Muscle layer of colon (tissue), 2 donors: ENCODE results near the gene EXD2.

Experiments
- H3K27ac ChIP-seq: one replicate; pipeline ENCODE4 v1.7.0; 2013; ENCODE audit warnings: low read depth, mild to moderate bottlenecking, low read length, moderate library complexity
- H3K27me3 ChIP-seq, 2 donors: one replicate each; pipeline ENCODE4 v1.7.0; 2013; ENCODE audit warnings: low read length in 2 of 2, mild to moderate bottlenecking in 2 of 2; ENCODE audit not compliant: insufficient read depth in 2 of 2, control insufficient read depth in 1 of 2
- H3K36me3 ChIP-seq: one replicate; pipeline ENCODE4 v1.7.0; 2013; ENCODE audit warnings: mild to moderate bottlenecking, low read length; ENCODE audit not compliant: insufficient read depth
- H3K4me1 ChIP-seq: one replicate; pipeline ENCODE4 v1.7.0; 2013; ENCODE audit warnings: mild to moderate bottlenecking, low read length; ENCODE audit not compliant: insufficient read depth
- H3K4me3 ChIP-seq, 2 donors: one replicate each; pipeline ENCODE4 v1.7.0; 2013; ENCODE audit warnings: low read length in 2 of 2, low read depth in 1 of 2, mild to moderate bottlenecking in 1 of 2, moderate library complexity in 1 of 2
- H3K9ac ChIP-seq: one replicate; pipeline ENCODE4 v1.7.0; 2013; ENCODE audit warnings: low read length
- H3K9me3 ChIP-seq: one replicate; pipeline ENCODE4 v1.7.0; 2013; ENCODE audit warnings: mild to moderate bottlenecking, low read length
- donor health status: abdominal sarcoma.
- donor health status: Adenocarcinoma of cecum.

EXD2 gene

GRCh38 chr14:69191340-69192111 is at the start of gene EXD2:
EXD2 (plus strand) TSS chr14:69191498; CDS start chr14:69209471, 17,973 bp downstream.
- Histone ChIP-seq H3K27me3 (no peaks in the 10 kb centered on the region), H3K36me3 (no peaks in the 10 kb centered on the region), H3K27ac (peak within 1 kb of the TSS; percentile 86), H3K9ac (peak within 1 kb of the TSS; percentile 68), H3K4me1 (no peaks in the 10 kb centered on the region), H3K4me3 (peak within 1 kb of the TSS; percentile 84 to 88), H3K9me3 (no peaks in the 10 kb centered on the region)

GRCh38 chr14:69141550-69141949 is 49.7 kb upstream of the EXD2 start:
- Histone ChIP-seq H3K4me1 (peaks cover 19% of the 10 kb centered on the region), H3K9ac (no peak overlapping the region)

GRCh38 chr14:69142101-69142500 is 49.2 kb upstream of the EXD2 start:
- Histone ChIP-seq H3K36me3 (peaks cover 3% of the 10 kb centered on the region), H3K4me1 (peaks cover 19% of the 10 kb centered on the region), H3K9me3 (no peaks in the 10 kb centered on the region), H3K27ac (no peak overlapping the region), H3K27me3 (no peaks in the 10 kb centered on the region), H3K4me3 (no peak overlapping the region), H3K9ac (no peak overlapping the region)

More at GRCh38 chr14:69141550-69141949, 49.7 kb upstream of the EXD2 start:
- Histone ChIP-seq H3K36me3 (no peaks in the 10 kb centered on the region), H3K27me3 (no peaks in the 10 kb centered on the region), H3K4me3 (no peak overlapping the region), H3K9me3 (no peaks in the 10 kb centered on the region), H3K27ac (no peak overlapping the region)

GRCh38 chr14:69149461-69150244 is 41.6 kb upstream of the EXD2 start:
- Histone ChIP-seq H3K4me1 (peaks cover 23% of the 10 kb centered on the region), H3K9me3 (no peaks in the 10 kb centered on the region), H3K27me3 (no peaks in the 10 kb centered on the region), H3K36me3 (peaks cover 13% of the 10 kb centered on the region), H3K27ac (no peak overlapping the region), H3K4me3 (peak overlapping the region in 1 of 2 donors; percentile 22), H3K9ac (no peak overlapping the region)

GRCh38 chr14:69151458-69152180 is 39.7 kb upstream of the EXD2 start:
- H3K4me3 ChIP-seq, result peak overlapping the region; percentile 86 to 92
- H3K27ac ChIP-seq, result peak overlapping the region; percentile 99
- H3K27me3 ChIP-seq, result no peaks in the 10 kb centered on the region
- peaks cover 13% of the 10 kb centered on the region for H3K36me3 ChIP-seq
- H3K9me3 ChIP-seq, result no peaks in the 10 kb centered on the region
- H3K9ac ChIP-seq, result peak overlapping the region; percentile 75
- peaks cover 23% of the 10 kb centered on the region for H3K4me1 ChIP-seq

GRCh38 chr14:69152181-69152901 is 39.0 kb upstream of the EXD2 start:
- Histone ChIP-seq H3K36me3 (peaks cover 8% of the 10 kb centered on the region), H3K27me3 (no peaks in the 10 kb centered on the region), H3K4me1 (peaks cover 23% of the 10 kb centered on the region), H3K9me3 (no peaks in the 10 kb centered on the region), H3K9ac (peak overlapping the region; percentile 75), H3K27ac (peak overlapping the region; percentile 99), H3K4me3 (peak overlapping the region; percentile 86 to 92)

- Histone ChIP-seq H3K4me3 (peak within 1 kb of the TSS; percentile 86 to 92), H3K27ac (peak within 1 kb of the TSS; percentile 99), H3K27me3 (no peaks in the 10 kb centered on the region), H3K36me3 (peaks cover 8% of the 10 kb centered on the region), H3K9ac (peak within 1 kb of the TSS; percentile 82), H3K9me3 (no peaks in the 10 kb centered on the region), H3K4me1 (peaks cover 23% of the 10 kb centered on the region)
Measured at GRCh38 chr14:69152902-69153151, 38.5 kb upstream of the EXD2 start, which contains the start of gene DCAF5. DCAF5 (minus strand) TSS chr14:69153119; CDS start chr14:69152978, 141 bp downstream.

- Histone ChIP-seq H3K27ac (peak overlapping the region; percentile 99), H3K9me3 (no peaks in the 10 kb centered on the region), H3K27me3 (no peaks in the 10 kb centered on the region), H3K4me1 (peaks cover 23% of the 10 kb centered on the region), H3K36me3 (peaks cover 8% of the 10 kb centered on the region), H3K4me3 (peak overlapping the region; percentile 86 to 92), H3K9ac (peak overlapping the region; percentile 82)
Measured at GRCh38 chr14:69153152-69153872, 38.0 kb upstream of the EXD2 start.

GRCh38 chr14:69153873-69154270 is 37.4 kb upstream of the EXD2 start:
- no peaks in the 10 kb centered on the region for H3K9me3 ChIP-seq
- peak overlapping the region; percentile 99 for H3K27ac ChIP-seq
- peaks cover 21% of the 10 kb centered on the region for H3K4me1 ChIP-seq
- peak overlapping the region; percentile 82 for H3K9ac ChIP-seq
- peak overlapping the region in 1 of 2 donors; percentile 92 for H3K4me3 ChIP-seq
- no peaks in the 10 kb centered on the region for H3K27me3 ChIP-seq
- H3K36me3 ChIP-seq, result peaks cover 4% of the 10 kb centered on the region

GRCh38 chr14:69154779-69155178 is 36.5 kb upstream of the EXD2 start:
- H3K4me1 ChIP-seq, result peaks cover 12% of the 10 kb centered on the region
- no peaks in the 10 kb centered on the region for H3K27me3 ChIP-seq
- no peak overlapping the region for H3K9ac ChIP-seq
- H3K4me3 ChIP-seq, result no peak overlapping the region
- H3K27ac ChIP-seq, result no peak overlapping the region
- H3K9me3 ChIP-seq, result no peaks in the 10 kb centered on the region
- H3K36me3 ChIP-seq, result no peaks in the 10 kb centered on the region
